Erythroblast (primary cell): ENCODE results near the gene CDC7.
A peak's percentile ranks its signal among the peaks of the same experiment; 100 is the strongest.

Experiments used
- DNase-seq, 2 experiments: peaks; one replicate each; lab custom pipeline; 2025; lab: John Stamatoyannopoulos, UW
- GATA1 ChIP-seq: IDR thresholded peaks from 2 replicates; pipeline ENCODE4 v1.6.1; 2011; ENCODE audit warnings: low read depth, mild to moderate bottlenecking, control low read depth, low read length, moderate library complexity
- POLR2A ChIP-seq: IDR thresholded peaks from 2 replicates; pipeline ENCODE4 v1.6.1; 2011; ENCODE audit warnings: mild to moderate bottlenecking, low read length

The CDC7 gene

GRCh38 chr1:91523482-91523881 lies 22.8 kb downstream of the CDC7 start:
- TF ChIP-seq GATA1 (no peak), POLR2A (no peak)
- no peak for DNase-seq

GRCh38 chr1:91526496-91526895 lies 25.8 kb downstream of the CDC7 start:
- TF ChIP-seq POLR2A = no peak
- TF ChIP-seq GATA1 = no peak
- DNase-seq = no peak

GRCh38 chr1:91527266-91527765 lies 26.7 kb downstream of the CDC7 start:
- DNase-seq = no peak
- no peak for TF ChIP-seq POLR2A
- TF ChIP-seq GATA1 = no peak

- TF ChIP-seq GATA1 = no peak
- TF ChIP-seq POLR2A = no peak
- DNase-seq = no peak
Measured at GRCh38 chr1:91527781-91528180, 27.1 kb downstream of the CDC7 start.

- no peak for TF ChIP-seq POLR2A
- no peak for TF ChIP-seq GATA1
- peak; percentile 5 to 30 for DNase-seq
Measured at GRCh38 chr1:91529856-91530255, 29.2 kb downstream of the CDC7 start.

GRCh38 chr1:91533361-91534024 lies 32.8 kb downstream of the CDC7 start:
- TF ChIP-seq POLR2A (no peak), GATA1 (no peak)

GRCh38 chr1:91535441-91535840 lies 34.8 kb downstream of the CDC7 start:
- TF ChIP-seq GATA1 (no peak), POLR2A (no peak)
- no peak for DNase-seq

More at GRCh38 chr1:91533361-91534024, 32.8 kb downstream of the CDC7 start:
- no peak for DNase-seq

GRCh38 chr1:91537281-91537986 lies 36.8 kb downstream of the CDC7 start:
- no peak for TF ChIP-seq POLR2A
- no peak for TF ChIP-seq GATA1
- DNase-seq = no peak

GRCh38 chr1:91537987-91538304 lies 37.3 kb downstream of the CDC7 start:
- DNase-seq = no peak

GRCh38 chr1:91540910-91541309 lies 40.3 kb downstream of the CDC7 start:
- no peak for DNase-seq
- TF ChIP-seq GATA1 (no peak), POLR2A (no peak)

More at GRCh38 chr1:91537987-91538304, 37.3 kb downstream of the CDC7 start:
- TF ChIP-seq POLR2A = no peak
- TF ChIP-seq GATA1 = no peak

GRCh38 chr1:91541918-91542533 lies 41.4 kb downstream of the CDC7 start:
- DNase-seq = no peak

GRCh38 chr1:91545506-91546300 lies 45.1 kb downstream of the CDC7 start:
- DNase-seq = no peak
- TF ChIP-seq GATA1 (no peak), POLR2A (no peak)

More at GRCh38 chr1:91541918-91542533, 41.4 kb downstream of the CDC7 start:
- TF ChIP-seq POLR2A (no peak), GATA1 (no peak)

GRCh38 chr1:91546301-91546581 lies 45.6 kb downstream of the CDC7 start:
- DNase-seq = no peak
- TF ChIP-seq GATA1 (no peak), POLR2A (no peak)

- TF ChIP-seq GATA1 (no peak), POLR2A (no peak)
- DNase-seq = no peak
Measured at GRCh38 chr1:91546876-91547275, 46.2 kb downstream of the CDC7 start.
